Measurements from ENCODE around the gene ZMYND15. TPM values are rescaled to one million over a fixed set of nuclear protein-coding genes. Genes with fewer than 3 reads are reported as not detected.
"Not testable (repeated sequence)": the region's sequence is repeated elsewhere in the genome, so short reads cannot be mapped to it uniquely, and the experiment has no call there.

The ZMYND15 gene
- total RNA-seq: under 1 TPM; 0.10 to 0.24 TPM

- no peaks in the 10 kb centered on the region for H3K36me3 Mint-ChIP-seq
- DNase-seq: peak; percentile 58
- H3K27ac Mint-ChIP-seq: no peak within 1 kb of the TSS
- H3K4me1 Mint-ChIP-seq (ENCODE audit: low read depth): peaks cover 21% of the 10 kb centered on the region
- peaks cover 6% of the 10 kb centered on the region for H3K27me3 Mint-ChIP-seq
- intact Hi-C loops (cut with micrococcal nuclease): no loop called here
- peak within 1 kb of the TSS; percentile 76 for H3K4me3 Mint-ChIP-seq
- POLR2A ChIA-PET: interaction anchor here (1.4 kb wide), 1 partner anchor 51 kb away, joined by 7 read pairs; no protein-coding TSS in a partner anchor
- H3K9me3 Mint-ChIP-seq: no peaks in the 10 kb centered on the region
- CTCF ChIA-PET: interaction anchor here (0.7 kb wide), 1 partner anchor 51 kb away, joined by 4 read pairs; no protein-coding TSS in a partner anchor
Measured at GRCh38 chr17:4739122-4740024, at the start of gene ZMYND15, which contains the start of gene CXCL16. Gene ZMYND15 (plus strand): TSS chr17:4739833. CDS start chr17:4740549, 716 bp downstream. Gene CXCL16 (minus strand): TSS chr17:4739928. CDS start chr17:4739339, 589 bp downstream.

- peaks cover 41% of the 10 kb centered on the region for H3K4me1 Mint-ChIP-seq (ENCODE audit: low read depth)
- DNase-seq; H3K4me3 Mint-ChIP-seq; H3K9me3 Mint-ChIP-seq; POLR2A ChIA-PET; H3K27ac Mint-ChIP-seq; H3K27me3 Mint-ChIP-seq; intact Hi-C loops (cut with micrococcal nuclease): not testable (repeated sequence)
- CTCF ChIA-PET: interaction anchor here (1.2 kb wide), 1 partner anchor 20 kb away, joined by 3 read pairs; the partner anchor contains the start of gene ARRB2
- peaks cover 49% of the 10 kb centered on the region for H3K36me3 Mint-ChIP-seq
Measured at GRCh38 chr17:4689872-4690271, 49.8 kb upstream of the ZMYND15 start.

GRCh38 chr17:4690745-4691144, 48.9 kb upstream of the ZMYND15 start:
- peaks cover 44% of the 10 kb centered on the region for H3K4me1 Mint-ChIP-seq (ENCODE audit: low read depth)
- H3K27ac Mint-ChIP-seq: no peak overlapping the region
- intact Hi-C loops (cut with micrococcal nuclease): no loop called here
- DNase-seq: no peak
- CTCF ChIA-PET: no interaction called here
- H3K9me3 Mint-ChIP-seq: no peaks in the 10 kb centered on the region
- no peak overlapping the region for H3K4me3 Mint-ChIP-seq
- no peaks in the 10 kb centered on the region for H3K27me3 Mint-ChIP-seq
- H3K36me3 Mint-ChIP-seq: peaks cover 49% of the 10 kb centered on the region
- POLR2A ChIA-PET: no interaction called here

- Mint-ChIP-seq H3K4me1 (ENCODE audit: low read depth) (peaks cover 53% of the 10 kb centered on the region), H3K27ac (no peak overlapping the region), H3K9me3 (no peaks in the 10 kb centered on the region), H3K36me3 (peaks cover 45% of the 10 kb centered on the region), H3K4me3 (no peak overlapping the region), H3K27me3 (no peaks in the 10 kb centered on the region)
- DNase-seq: no peak
- POLR2A ChIA-PET: no interaction called here
- intact Hi-C loops (cut with micrococcal nuclease): no loop called here
- CTCF ChIA-PET: interaction anchor here (0.7 kb wide), 1 partner anchor 136 kb away, joined by 4 read pairs; no protein-coding TSS in a partner anchor
Measured at GRCh38 chr17:4691686-4692085, 47.9 kb upstream of the ZMYND15 start.

GRCh38 chr17:4693416-4693815, 46.2 kb upstream of the ZMYND15 start:
- no peaks in the 10 kb centered on the region for H3K9me3 Mint-ChIP-seq
- H3K27me3 Mint-ChIP-seq: no peaks in the 10 kb centered on the region
- DNase-seq: no peak
- peaks cover 40% of the 10 kb centered on the region for H3K36me3 Mint-ChIP-seq
- H3K4me1 Mint-ChIP-seq (ENCODE audit: low read depth): peaks cover 59% of the 10 kb centered on the region
- ChIA-PET POLR2A (no interaction called here), CTCF (no interaction called here)
- intact Hi-C loops (cut with micrococcal nuclease): no loop called here
- no peak overlapping the region for H3K27ac Mint-ChIP-seq
- no peak overlapping the region for H3K4me3 Mint-ChIP-seq

GRCh38 chr17:4696437-4696805, 43.2 kb upstream of the ZMYND15 start:
- ChIA-PET POLR2A (interaction anchor here (0.9 kb wide), 1 partner anchor 323 kb away, joined by 3 read pairs; no protein-coding TSS in a partner anchor), CTCF (interaction anchor here (0.7 kb wide), 1 partner anchor 15 kb away, joined by 3 read pairs; no protein-coding TSS in a partner anchor)
- Mint-ChIP-seq H3K4me1 (ENCODE audit: low read depth) (peaks cover 55% of the 10 kb centered on the region), H3K27ac (peak overlapping the region; percentile 88), H3K36me3 (peaks cover 17% of the 10 kb centered on the region), H3K4me3 (peak overlapping the region; percentile 21), H3K27me3 (no peaks in the 10 kb centered on the region), H3K9me3 (no peaks in the 10 kb centered on the region)
- peak; percentile 52 for DNase-seq
- intact Hi-C loops (cut with micrococcal nuclease): loop anchor here (1.0 to 5.0 kb wide), 4 partner anchors 32 to 322 kb away; no protein-coding TSS in a partner anchor

GRCh38 chr17:4699401-4700056, 40.1 kb upstream of the ZMYND15 start:
- H3K27me3 Mint-ChIP-seq, POLR2A ChIA-PET, H3K36me3 Mint-ChIP-seq, H3K27ac Mint-ChIP-seq, H3K9me3 Mint-ChIP-seq, H3K4me3 Mint-ChIP-seq, DNase-seq: not testable (repeated sequence)
- intact Hi-C loops (cut with micrococcal nuclease): loop anchor here (5.0 kb wide), 2 partner anchors 42 to 132 kb away; no protein-coding TSS in a partner anchor
- CTCF ChIA-PET: interaction anchor here (1.0 kb wide), 1 partner anchor 133 kb away, joined by 5 read pairs; no protein-coding TSS in a partner anchor
- H3K4me1 Mint-ChIP-seq (ENCODE audit: low read depth): peaks cover 61% of the 10 kb centered on the region

GRCh38 chr17:4701116-4701515, 38.5 kb upstream of the ZMYND15 start:
- peaks cover 8% of the 10 kb centered on the region for H3K36me3 Mint-ChIP-seq
- H3K27me3 Mint-ChIP-seq: no peaks in the 10 kb centered on the region
- H3K27ac Mint-ChIP-seq: peak overlapping the region; percentile 46
- peaks cover 69% of the 10 kb centered on the region for H3K4me1 Mint-ChIP-seq (ENCODE audit: low read depth)
- intact Hi-C loops (cut with micrococcal nuclease): no loop called here
- ChIA-PET CTCF (interaction anchor here (1.1 to 1.4 kb wide), 3 partner anchors 9 to 132 kb away, joined by 3 to 4 read pairs (median 3); no protein-coding TSS in a partner anchor), POLR2A (interaction anchor here (0.5 kb wide), 1 partner anchor 189 kb away, joined by 4 read pairs; no protein-coding TSS in a partner anchor)
- H3K9me3 Mint-ChIP-seq: no peaks in the 10 kb centered on the region
- no peak for DNase-seq
- H3K4me3 Mint-ChIP-seq: no peak overlapping the region

- peak overlapping the region; percentile 92 for H3K4me3 Mint-ChIP-seq
- DNase-seq: no peak
- intact Hi-C loops (cut with micrococcal nuclease): no loop called here
- peaks cover 6% of the 10 kb centered on the region for H3K36me3 Mint-ChIP-seq
- no peaks in the 10 kb centered on the region for H3K27me3 Mint-ChIP-seq
- ChIA-PET POLR2A (interaction anchor here (0.5 to 2.7 kb wide), 4 partner anchors 27 to 264 kb away, joined by 3 to 9 read pairs (median 4); partner anchors contain the start of genes MED11 and SPAG7), CTCF (interaction anchor here (3.1 kb wide), 1 partner anchor 87 kb away, joined by 18 read pairs; no protein-coding TSS in a partner anchor)
- peaks cover 56% of the 10 kb centered on the region for H3K4me1 Mint-ChIP-seq (ENCODE audit: low read depth)
- peaks cover 1% of the 10 kb centered on the region for H3K9me3 Mint-ChIP-seq
- peak overlapping the region; percentile 97 for H3K27ac Mint-ChIP-seq
Measured at GRCh38 chr17:4703330-4703691, 36.3 kb upstream of the ZMYND15 start.

- H3K4me1 Mint-ChIP-seq (ENCODE audit: low read depth): peaks cover 56% of the 10 kb centered on the region
- intact Hi-C loops (cut with micrococcal nuclease); H3K27me3 Mint-ChIP-seq; H3K9me3 Mint-ChIP-seq; H3K36me3 Mint-ChIP-seq: not testable (repeated sequence)
- ChIA-PET CTCF (interaction anchor here (3.1 kb wide), 1 partner anchor 85 kb away, joined by 18 read pairs; no protein-coding TSS in a partner anchor), POLR2A (interaction anchor here (1.5 to 2.7 kb wide), 2 partner anchors 26 to 85 kb away, joined by 6 to 9 read pairs; partner anchors contain the start of gene MED11)
- peak overlapping the region; percentile 92 for H3K4me3 Mint-ChIP-seq
- peak; percentile 28 for DNase-seq
- peak overlapping the region; percentile 97 for H3K27ac Mint-ChIP-seq
Measured at GRCh38 chr17:4704574-4704907, 35.1 kb upstream of the ZMYND15 start.

- Mint-ChIP-seq H3K9me3 (peaks cover 5% of the 10 kb centered on the region), H3K27me3 (no peaks in the 10 kb centered on the region), H3K36me3 (peaks cover 6% of the 10 kb centered on the region), H3K4me3 (peak overlapping the region; percentile 92), H3K27ac (peak overlapping the region; percentile 97), H3K4me1 (ENCODE audit: low read depth) (peaks cover 59% of the 10 kb centered on the region)
- no peak for DNase-seq
- POLR2A ChIA-PET: interaction anchor here (1.5 to 2.7 kb wide), 2 partner anchors 25 to 85 kb away, joined by 6 to 9 read pairs; partner anchors contain the start of gene MED11
- intact Hi-C loops (cut with micrococcal nuclease): no loop called here
- CTCF ChIA-PET: interaction anchor here (3.1 kb wide), 1 partner anchor 85 kb away, joined by 18 read pairs; no protein-coding TSS in a partner anchor
Measured at GRCh38 chr17:4704991-4705390, 34.6 kb upstream of the ZMYND15 start.
